Measurements from ENCODE around the gene SART1.
A peak's percentile ranks its signal among the peaks of the same experiment; 100 is the strongest.

SART1 gene

GRCh38 chr11:65988791-65989592 lies 27.5 kb downstream of the SART1 start:
- no peak overlapping the region for H3K4me3 ChIP-seq (ENCODE audit: insufficient read depth, low read depth, low read length, poor library complexity, severe bottlenecking)
- peak; percentile 80 to 87 (median 81) for DNase-seq
- H3K4me1 ChIP-seq (ENCODE audit: control insufficient read depth, insufficient read depth, low read length, poor library complexity, severe bottlenecking), result no peaks in the 10 kb centered on the region
- H3K27me3 ChIP-seq (replicated peaks; ENCODE audit: control insufficient read depth, insufficient read depth, low read length, poor library complexity, severe bottlenecking), result no peaks in the 10 kb centered on the region
- H3K36me3 ChIP-seq (ENCODE audit: control insufficient read depth, insufficient read depth, low read length), result no peaks in the 10 kb centered on the region
- no peaks in the 10 kb centered on the region for H3K9me3 ChIP-seq (ENCODE audit: control insufficient read depth, low read length)
- no peak overlapping the region for H3K27ac ChIP-seq (ENCODE audit: insufficient read depth, low read length, poor library complexity, severe bottlenecking)

GRCh38 chr11:65992056-65992455 lies 30.5 kb downstream of the SART1 start:
- Histone ChIP-seq H3K4me3 (ENCODE audit: insufficient read depth, low read depth, low read length, poor library complexity, severe bottlenecking) (no peak overlapping the region), H3K36me3 (ENCODE audit: control insufficient read depth, insufficient read depth, low read length) (peaks cover 2% of the 10 kb centered on the region), H3K4me1 (ENCODE audit: control insufficient read depth, insufficient read depth, low read length, poor library complexity, severe bottlenecking) (no peaks in the 10 kb centered on the region), H3K27ac (ENCODE audit: insufficient read depth, low read length, poor library complexity, severe bottlenecking) (no peak overlapping the region), H3K27me3 (replicated peaks; ENCODE audit: control insufficient read depth, insufficient read depth, low read length, poor library complexity, severe bottlenecking) (no peaks in the 10 kb centered on the region), H3K9me3 (ENCODE audit: control insufficient read depth, low read length) (no peaks in the 10 kb centered on the region)
- no peak for DNase-seq

DNA sequence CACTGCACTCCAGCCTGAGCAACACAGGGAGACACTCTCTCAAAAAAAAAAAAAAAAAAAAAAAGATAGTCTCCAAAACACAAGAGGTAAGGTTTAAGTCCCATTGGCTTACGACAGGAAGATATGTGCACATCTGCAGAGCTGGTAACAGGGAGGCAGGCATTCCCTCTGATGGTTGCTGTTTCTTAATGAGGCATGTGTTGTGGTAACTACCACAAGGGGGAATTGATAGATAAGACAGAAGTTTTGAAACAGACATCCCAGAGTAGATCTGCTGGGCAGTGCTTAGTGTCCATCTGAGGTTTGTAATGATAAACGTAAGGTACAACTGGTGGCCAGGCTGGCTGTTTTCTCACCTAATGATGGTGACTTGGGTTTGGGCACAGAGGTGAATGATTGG lies 35.8 kb downstream of the SART1 start:
- Histone ChIP-seq H3K4me3 (ENCODE audit: insufficient read depth, low read depth, low read length, poor library complexity, severe bottlenecking) (no peak overlapping the region), H3K27ac (ENCODE audit: insufficient read depth, low read length, poor library complexity, severe bottlenecking) (no peak overlapping the region), H3K27me3 (replicated peaks; ENCODE audit: control insufficient read depth, insufficient read depth, low read length, poor library complexity, severe bottlenecking) (no peaks in the 10 kb centered on the region), H3K36me3 (ENCODE audit: control insufficient read depth, insufficient read depth, low read length) (peaks cover 35% of the 10 kb centered on the region), H3K9me3 (ENCODE audit: control insufficient read depth, low read length) (no peaks in the 10 kb centered on the region), H3K4me1 (ENCODE audit: control insufficient read depth, insufficient read depth, low read length, poor library complexity, severe bottlenecking) (peaks cover 5% of the 10 kb centered on the region)
- DNase-seq, result no peak

DNA sequence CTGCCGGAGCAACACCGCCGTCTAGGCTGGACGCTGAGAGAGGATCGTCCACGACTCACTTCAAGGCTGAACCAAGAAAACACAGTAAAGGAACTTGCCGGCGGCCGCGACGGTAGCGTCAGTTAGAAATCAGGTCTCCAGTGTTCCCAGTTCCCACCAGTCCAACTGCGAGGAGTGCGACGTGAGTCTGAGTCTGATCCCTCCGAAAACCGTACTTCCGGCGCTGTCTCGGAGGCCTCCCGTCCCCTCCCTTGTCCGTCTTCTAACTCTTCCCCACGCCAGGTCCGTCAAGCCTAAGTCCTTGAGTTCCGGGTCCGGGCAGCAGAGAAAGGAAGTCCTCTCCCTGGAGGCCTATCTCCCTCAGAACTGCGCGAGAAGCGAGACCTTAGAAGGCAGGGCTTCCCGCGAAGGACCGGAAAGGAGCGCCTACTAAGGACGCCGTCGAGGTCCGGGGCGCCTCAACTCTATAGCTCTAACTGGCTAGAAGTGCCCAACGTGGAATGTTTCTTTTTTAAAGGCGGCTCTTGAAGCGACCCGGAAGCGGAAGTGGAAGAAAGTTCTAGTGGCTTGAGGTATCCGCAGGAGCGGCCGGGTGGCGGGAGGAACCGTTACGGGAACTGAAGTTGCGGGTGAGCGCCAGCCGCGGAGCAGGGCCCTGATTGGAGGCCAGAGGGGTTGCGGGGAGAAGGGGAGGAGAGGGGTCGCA lies 40.6 kb downstream of the SART1 start, which contains the start of the genes BANF1 and EIF1AD:
Gene BANF1 (plus strand): TSS at position 562 of the 706 bp plus-strand sequence. CDS start 748 bp downstream, outside the sequence.
Gene EIF1AD (minus strand): TSS at position 216 of the 706 bp plus-strand sequence. CDS start 1,768 bp downstream, outside the sequence.
- Histone ChIP-seq H3K36me3 (ENCODE audit: control insufficient read depth, insufficient read depth, low read length) (peaks cover 42% of the 10 kb centered on the region), H3K4me1 (ENCODE audit: control insufficient read depth, insufficient read depth, low read length, poor library complexity, severe bottlenecking) (peaks cover 9% of the 10 kb centered on the region), H3K27me3 (replicated peaks; ENCODE audit: control insufficient read depth, insufficient read depth, low read length, poor library complexity, severe bottlenecking) (no peaks in the 10 kb centered on the region), H3K9me3 (ENCODE audit: control insufficient read depth, low read length) (no peaks in the 10 kb centered on the region), H3K4me3 (ENCODE audit: insufficient read depth, low read depth, low read length, poor library complexity, severe bottlenecking) (peak within 1 kb of the TSS; percentile 66), H3K27ac (ENCODE audit: insufficient read depth, low read length, poor library complexity, severe bottlenecking) (peak within 1 kb of the TSS; percentile 80)
- DNase-seq, result peak; percentile 82 to 92 (median 91)

DNA sequence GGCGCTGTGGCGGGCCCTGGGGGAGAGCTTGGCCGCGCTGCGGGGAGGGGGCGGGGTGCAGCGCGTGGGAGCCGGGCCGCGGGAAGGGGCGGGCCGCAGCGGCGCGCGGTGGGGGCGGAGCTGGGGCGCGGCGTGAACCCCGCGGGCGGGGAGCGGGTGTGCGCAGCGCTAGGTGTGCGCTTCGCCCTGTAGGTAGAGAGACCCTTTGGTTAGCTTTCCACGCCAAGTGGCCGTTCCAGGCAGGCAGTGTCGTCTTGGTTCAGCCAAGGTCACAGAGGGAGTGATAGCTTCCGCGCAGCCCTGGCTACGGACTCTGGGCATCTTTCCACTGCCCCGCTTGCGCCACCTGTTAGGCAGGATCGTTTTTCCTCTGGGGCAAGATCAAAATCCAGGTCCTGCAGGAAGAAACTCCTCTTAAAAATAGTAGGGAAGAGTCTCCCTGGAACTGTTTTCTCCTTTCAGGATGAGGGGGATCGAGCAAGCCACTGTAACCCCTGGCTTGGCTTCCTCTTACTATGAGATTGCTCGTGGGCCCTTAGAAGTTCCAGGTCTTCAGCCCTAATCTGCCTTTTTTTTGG lies 41.2 kb downstream of the SART1 start:
- Histone ChIP-seq H3K27ac (ENCODE audit: insufficient read depth, low read length, poor library complexity, severe bottlenecking) (peak overlapping the region; percentile 80), H3K4me1 (ENCODE audit: control insufficient read depth, insufficient read depth, low read length, poor library complexity, severe bottlenecking) (peaks cover 9% of the 10 kb centered on the region), H3K36me3 (ENCODE audit: control insufficient read depth, insufficient read depth, low read length) (peaks cover 36% of the 10 kb centered on the region), H3K9me3 (ENCODE audit: control insufficient read depth, low read length) (no peaks in the 10 kb centered on the region), H3K4me3 (ENCODE audit: insufficient read depth, low read depth, low read length, poor library complexity, severe bottlenecking) (peak overlapping the region; percentile 66), H3K27me3 (replicated peaks; ENCODE audit: control insufficient read depth, insufficient read depth, low read length, poor library complexity, severe bottlenecking) (no peaks in the 10 kb centered on the region)
- no peak for DNase-seq

- Histone ChIP-seq H3K9me3 (ENCODE audit: control insufficient read depth, low read length) (no peaks in the 10 kb centered on the region), H3K4me3 (ENCODE audit: insufficient read depth, low read depth, low read length, poor library complexity, severe bottlenecking) (no peak overlapping the region), H3K36me3 (ENCODE audit: control insufficient read depth, insufficient read depth, low read length) (peaks cover 31% of the 10 kb centered on the region), H3K4me1 (ENCODE audit: control insufficient read depth, insufficient read depth, low read length, poor library complexity, severe bottlenecking) (peaks cover 9% of the 10 kb centered on the region), H3K27me3 (replicated peaks; ENCODE audit: control insufficient read depth, insufficient read depth, low read length, poor library complexity, severe bottlenecking) (no peaks in the 10 kb centered on the region), H3K27ac (ENCODE audit: insufficient read depth, low read length, poor library complexity, severe bottlenecking) (peak overlapping the region; percentile 80)
- DNase-seq, result no peak
Measured at GRCh38 chr11:66003291-66003690, 41.8 kb downstream of the SART1 start.

DNA sequence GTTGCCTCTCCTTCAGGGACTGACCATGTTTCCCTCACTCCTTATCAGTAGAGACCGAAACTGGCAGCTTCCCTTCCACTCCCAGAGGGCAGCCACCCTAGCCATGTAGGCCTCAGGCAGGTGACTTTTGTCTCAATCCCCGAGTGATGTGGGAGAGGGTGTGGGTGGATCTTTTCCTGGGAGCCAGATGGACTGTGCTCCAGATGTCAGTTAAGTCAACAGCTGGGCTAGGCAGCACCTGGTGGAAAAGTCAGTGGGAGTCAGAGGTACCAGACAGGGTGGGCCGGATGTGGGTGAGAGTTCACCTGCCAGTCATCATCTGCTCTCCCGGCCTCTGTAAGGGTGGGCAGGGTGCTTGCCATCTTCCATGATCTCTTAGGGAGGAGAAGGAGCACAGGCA lies 42.7 kb downstream of the SART1 start:
- H3K4me1 ChIP-seq (ENCODE audit: control insufficient read depth, insufficient read depth, low read length, poor library complexity, severe bottlenecking), result peaks cover 9% of the 10 kb centered on the region

GRCh38 chr11:66006134-66006890 lies 44.8 kb downstream of the SART1 start:
- Histone ChIP-seq H3K4me3 (ENCODE audit: insufficient read depth, low read depth, low read length, poor library complexity, severe bottlenecking) (no peak overlapping the region), H3K27ac (ENCODE audit: insufficient read depth, low read length, poor library complexity, severe bottlenecking) (no peak overlapping the region), H3K4me1 (ENCODE audit: control insufficient read depth, insufficient read depth, low read length, poor library complexity, severe bottlenecking) (peaks cover 5% of the 10 kb centered on the region), H3K36me3 (ENCODE audit: control insufficient read depth, insufficient read depth, low read length) (peaks cover 10% of the 10 kb centered on the region), H3K27me3 (replicated peaks; ENCODE audit: control insufficient read depth, insufficient read depth, low read length, poor library complexity, severe bottlenecking) (peaks cover 2% of the 10 kb centered on the region), H3K9me3 (ENCODE audit: control insufficient read depth, low read length) (no peaks in the 10 kb centered on the region)
- DNase-seq, result no peak

More for the DNA sequence above, 42.7 kb downstream of the SART1 start:
- DNase-seq, result no peak
- Histone ChIP-seq H3K4me3 (ENCODE audit: insufficient read depth, low read depth, low read length, poor library complexity, severe bottlenecking) (no peak overlapping the region), H3K9me3 (ENCODE audit: control insufficient read depth, low read length) (no peaks in the 10 kb centered on the region), H3K36me3 (ENCODE audit: control insufficient read depth, insufficient read depth, low read length) (peaks cover 22% of the 10 kb centered on the region), H3K27ac (ENCODE audit: insufficient read depth, low read length, poor library complexity, severe bottlenecking) (no peak overlapping the region), H3K27me3 (replicated peaks; ENCODE audit: control insufficient read depth, insufficient read depth, low read length, poor library complexity, severe bottlenecking) (no peaks in the 10 kb centered on the region)

GRCh38 chr11:66006891-66007176 lies 45.3 kb downstream of the SART1 start:
- H3K27ac ChIP-seq (ENCODE audit: insufficient read depth, low read length, poor library complexity, severe bottlenecking), result no peak overlapping the region
- DNase-seq, result no peak
- no peaks in the 10 kb centered on the region for H3K9me3 ChIP-seq (ENCODE audit: control insufficient read depth, low read length)
- peaks cover 7% of the 10 kb centered on the region for H3K4me1 ChIP-seq (ENCODE audit: control insufficient read depth, insufficient read depth, low read length, poor library complexity, severe bottlenecking)
- H3K27me3 ChIP-seq (replicated peaks; ENCODE audit: control insufficient read depth, insufficient read depth, low read length, poor library complexity, severe bottlenecking), result peaks cover 7% of the 10 kb centered on the region
- peaks cover 10% of the 10 kb centered on the region for H3K36me3 ChIP-seq (ENCODE audit: control insufficient read depth, insufficient read depth, low read length)
- H3K4me3 ChIP-seq (ENCODE audit: insufficient read depth, low read depth, low read length, poor library complexity, severe bottlenecking), result no peak overlapping the region
